Ovary (tissue), 9 donors: ENCODE results near the gene KIAA1217. TPM values are rescaled to one million over a fixed set of nuclear protein-coding genes. Genes with fewer than 3 reads are reported as not detected.

Experiments
- DNase-seq, 5 donors: peaks; one replicate each; pipeline ENCODE4 v3.0.0-alpha.2; 2019 to 2020
- H3K27ac ChIP-seq, 2 donors: fragments of 200-600 bp; one replicate each; pipeline versions ENCODE4 v1.5.1 to v1.8.0; 2019 to 2022
- H3K27me3 ChIP-seq: fragments of 200-600 bp; one replicate; pipeline ENCODE4 v1.8.0; 2022
- H3K36me3 ChIP-seq: fragments of 200-600 bp; sonication (generic); one replicate; pipeline ENCODE4 v1.5.1; 2019
- H3K4me1 ChIP-seq: one replicate; pipeline ENCODE4 v1.8.1; 2013; ENCODE audit warnings: mild to moderate bottlenecking, moderate library complexity; ENCODE audit not compliant: insufficient read depth
- H3K4me3 ChIP-seq: fragments of 200-600 bp; sonication (generic); one replicate; pipeline ENCODE4 v1.5.1; 2017
- H3K9me3 ChIP-seq, 2 donors: fragments of 200-600 bp in 1 of 2; sonication (generic) in 1 of 2; one replicate each; pipeline versions ENCODE4 v1.5.1 to v1.8.1; 2013 to 2019; ENCODE audit warnings: mild to moderate bottlenecking in 1 of 2, moderate library complexity in 1 of 2
- EP300 ChIP-seq: sonication (generic); formaldehyde crosslinking; IDR thresholded peaks from one replicate; pipeline ENCODE4 v1.6.1; 2017; ENCODE audit warnings: antibody characterized with exemption
- POLR2A ChIP-seq: fragments of 450-650 bp; IDR thresholded peaks from one replicate; pipeline ENCODE4 v1.6.1; 2017; ENCODE audit warnings: antibody characterized with exemption, mild to moderate bottlenecking, moderate library complexity
- WGBS, 3 donors: extraction: QIAGEN DNeasy Blood & Tissue Kit in 1 of 3; methylation state at CpG; one replicate each; pipeline versions ENCODE4 v1.1.5 to v1.1.7; 2013 to 2017; 5-methylcytosine and 5-hydroxymethylcytosine counted together
- intact Hi-C, 4 donors: fragments of 100-400 bp; cut with DNase I; formaldehyde crosslinking; loops; one replicate each; pipeline versions ENCODE4 v1.11.0 to v1.15.1; 2022 to 2023
- polyA plus RNA-seq, 2 donors: library from polyadenylated mRNA; stranded (reverse); fragments of 200-250 nt in 1 of 2; fragments of 350-450 nt in 1 of 2; fragmentation: Illumina TruSeq in 1 of 2; extraction: RNeasy Lipid Tissue Mini Kit (QIAGEN cat#74804) in 1 of 2; gene quantifications; one replicate each; pipeline ENCODE4 v1.2.3, GENCODE V29; 2013 to 2014
- total RNA-seq, 7 donors: library from RNA; depleted of rRNA in 2 of 7; stranded (reverse); fragments of >200 nt in 2 of 7; fragmentation: NEBNext Ultra II Directional in 3 of 7; extraction: Animal tissue kit (Norgen Biotek cat#: 25700) in 3 of 7; gene quantifications; one replicate each; pipeline versions ENCODE4 v1.1.0 to v1.2.4, GENCODE V29; 2016 to 2023
- TF ChIP-seq, protein P1 (sequence below), 3 donors: fragments of 450-650 bp in 2 of 3; fragments of 200-600 bp in 1 of 3; IDR thresholded peaks; one replicate each; pipeline versions ENCODE4 v1.5.1 to v1.8.0; 2016 to 2022; ENCODE audit warnings: antibody characterized with exemption in 3 of 3, mild to moderate bottlenecking in 1 of 3
- donor health status: DM: no; HTN: no; CAD: no; lungs with moderate emphysema.
- donor health status: DM: no; HTN: no; CAD: no.
- donor health status: Bipolar disorder and iron deficiency.
- donor health status: DM: yes; HTN: yes; CAD: no.
- donor health status: DM: no; HTN: no; CAD: no.
- donor health status: DM: yes; HTN: yes; CAD: no.

The KIAA1217 gene
- total and polyA plus RNA-seq, 9 donors, result 7.2 to 47.1 (median 23.0) TPM

DNA sequence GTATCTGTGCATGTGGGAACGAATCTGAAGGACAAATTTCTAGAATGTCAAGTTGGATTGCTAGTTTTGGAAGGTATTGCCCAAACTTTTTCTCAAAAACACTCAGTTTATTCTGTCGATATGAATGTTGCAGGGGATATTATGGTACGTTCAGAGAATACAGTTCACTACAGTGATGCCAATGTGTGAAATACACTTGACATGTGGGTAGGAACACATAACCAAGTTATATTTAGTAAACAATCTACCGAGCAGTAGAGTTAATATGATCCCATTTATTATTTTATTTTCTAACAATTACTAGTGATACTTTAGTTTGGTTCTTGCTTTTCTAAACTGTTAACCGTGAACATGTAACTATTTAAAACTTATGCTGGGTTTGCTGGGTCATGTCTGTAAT lies 37.4 kb downstream of the KIAA1217 start:
- 70 to 74% (median 71%) methylated on average over 5 of the region's 5 CpGs for WGBS, 3 donors
- no peak for DNase-seq

DNA sequence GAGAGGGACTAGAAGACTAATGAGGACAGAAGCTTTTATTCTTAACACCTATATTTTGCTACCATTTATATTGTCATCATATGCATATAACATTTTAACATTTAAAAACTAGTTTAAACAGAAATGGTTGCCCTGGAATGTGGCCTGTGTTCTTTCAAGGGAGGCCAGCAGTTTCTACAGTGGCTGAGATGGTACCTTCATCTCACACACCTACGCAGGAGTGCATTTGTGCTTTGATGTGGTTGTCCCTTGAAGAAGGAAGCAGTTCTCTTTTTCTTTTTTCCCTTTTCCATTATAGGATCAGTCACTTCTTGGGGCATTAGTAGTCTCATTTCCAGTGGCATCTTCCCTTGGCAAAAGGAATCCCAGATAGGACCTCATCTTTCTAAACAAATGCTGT lies 38.9 kb downstream of the KIAA1217 start:
- TF ChIP-seq EP300 (no peak), POLR2A (no peak)
- TF ChIP-seq, protein P1, sequence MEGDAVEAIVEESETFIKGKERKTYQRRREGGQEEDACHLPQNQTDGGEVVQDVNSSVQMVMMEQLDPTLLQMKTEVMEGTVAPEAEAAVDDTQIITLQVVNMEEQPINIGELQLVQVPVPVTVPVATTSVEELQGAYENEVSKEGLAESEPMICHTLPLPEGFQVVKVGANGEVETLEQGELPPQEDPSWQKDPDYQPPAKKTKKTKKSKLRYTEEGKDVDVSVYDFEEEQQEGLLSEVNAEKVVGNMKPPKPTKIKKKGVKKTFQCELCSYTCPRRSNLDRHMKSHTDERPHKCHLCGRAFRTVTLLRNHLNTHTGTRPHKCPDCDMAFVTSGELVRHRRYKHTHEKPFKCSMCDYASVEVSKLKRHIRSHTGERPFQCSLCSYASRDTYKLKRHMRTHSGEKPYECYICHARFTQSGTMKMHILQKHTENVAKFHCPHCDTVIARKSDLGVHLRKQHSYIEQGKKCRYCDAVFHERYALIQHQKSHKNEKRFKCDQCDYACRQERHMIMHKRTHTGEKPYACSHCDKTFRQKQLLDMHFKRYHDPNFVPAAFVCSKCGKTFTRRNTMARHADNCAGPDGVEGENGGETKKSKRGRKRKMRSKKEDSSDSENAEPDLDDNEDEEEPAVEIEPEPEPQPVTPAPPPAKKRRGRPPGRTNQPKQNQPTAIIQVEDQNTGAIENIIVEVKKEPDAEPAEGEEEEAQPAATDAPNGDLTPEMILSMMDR (IDR thresholded peaks at IDR 0.05), result no peak
- no peak for DNase-seq
- Histone ChIP-seq H3K4me3 (no peak overlapping the region), H3K9me3 (no peaks in the 10 kb centered on the region), H3K4me1 (peaks cover 2% of the 10 kb centered on the region), H3K36me3 (no peaks in the 10 kb centered on the region), H3K27ac (no peak overlapping the region), H3K27me3 (no peaks in the 10 kb centered on the region)
- WGBS, 3 donors, result 42 to 98% (median 97%) methylated on average over 1 of the region's 1 CpG
- intact Hi-C loops, result no loop called here

More for the DNA sequence above, 37.4 kb downstream of the KIAA1217 start:
- intact Hi-C loops, result no loop called here
- TF ChIP-seq POLR2A, result no peak
- TF ChIP-seq EP300, result no peak
- TF ChIP-seq, protein P1 (IDR thresholded peaks at IDR 0.05), result no peak
- no peaks in the 10 kb centered on the region for H3K9me3 ChIP-seq
- H3K4me3 ChIP-seq, result no peak overlapping the region
- no peak overlapping the region for H3K27ac ChIP-seq
- H3K27me3 ChIP-seq, result no peaks in the 10 kb centered on the region
- peaks cover 4% of the 10 kb centered on the region for H3K4me1 ChIP-seq
- H3K36me3 ChIP-seq, result no peaks in the 10 kb centered on the region

DNA sequence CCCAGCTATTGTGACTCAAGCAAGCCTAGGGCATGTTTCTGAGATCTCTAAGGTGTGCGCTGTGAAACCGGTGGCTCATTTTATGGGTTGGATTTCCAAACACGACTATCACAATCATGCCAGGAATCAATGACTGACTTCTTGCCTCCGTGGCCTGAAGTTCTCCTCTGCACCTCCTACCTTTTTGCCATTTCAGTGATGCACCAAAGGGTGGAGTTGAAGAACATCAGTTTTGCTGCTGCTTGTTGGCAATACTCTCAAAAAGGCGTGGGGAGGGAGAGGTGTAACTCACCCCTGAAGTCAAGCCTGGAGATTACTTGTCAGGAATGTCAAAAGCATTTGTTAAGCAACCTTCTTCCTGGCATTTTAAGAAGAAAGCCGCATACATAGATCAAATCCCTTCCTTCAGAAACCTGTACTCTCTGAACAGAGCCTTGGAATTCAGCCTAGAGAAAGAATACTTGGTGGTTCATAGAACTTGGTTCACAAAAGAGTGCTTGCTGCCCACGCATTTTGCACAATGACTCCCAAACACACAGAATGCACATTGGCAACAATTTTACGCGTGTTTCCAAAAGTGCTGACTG lies 41.0 kb downstream of the KIAA1217 start:
- Histone ChIP-seq H3K9me3 (no peaks in the 10 kb centered on the region), H3K4me1 (peaks cover 2% of the 10 kb centered on the region), H3K27me3 (no peaks in the 10 kb centered on the region), H3K27ac (no peak overlapping the region), H3K4me3 (no peak overlapping the region), H3K36me3 (no peaks in the 10 kb centered on the region)
- 51 to 61% (median 53%) methylated on average over 9 of the region's 9 CpGs for WGBS, 3 donors
- no peak for DNase-seq
- no peak for TF ChIP-seq POLR2A
- TF ChIP-seq EP300, result no peak
- intact Hi-C loops, result no loop called here

DNA sequence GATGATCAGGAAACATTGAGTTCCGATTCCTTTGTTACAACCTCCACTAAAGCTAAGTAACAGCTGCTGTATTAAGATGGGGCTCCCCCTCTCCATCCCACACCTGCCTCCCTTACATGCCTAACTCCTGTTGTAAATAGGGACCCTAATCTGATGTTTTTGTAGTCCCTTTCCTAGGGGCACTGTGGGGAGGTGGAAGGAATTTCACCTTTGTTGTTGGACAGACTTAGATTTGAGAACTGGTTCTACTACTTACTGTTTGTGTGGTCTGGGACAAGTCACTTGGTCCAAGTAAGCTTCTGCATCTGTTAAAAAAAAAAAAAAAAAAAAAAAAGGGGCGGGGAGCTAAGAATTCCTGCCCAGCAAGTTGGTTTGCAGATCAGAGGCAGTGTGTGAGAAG lies 42.6 kb downstream of the KIAA1217 start:
- Histone ChIP-seq H3K27me3 (no peaks in the 10 kb centered on the region), H3K4me1 (peaks cover 3% of the 10 kb centered on the region), H3K36me3 (no peaks in the 10 kb centered on the region), H3K27ac (no peak overlapping the region), H3K9me3 (no peaks in the 10 kb centered on the region), H3K4me3 (no peak overlapping the region)
- intact Hi-C loops, result no loop called here
- TF ChIP-seq POLR2A (no peak), EP300 (no peak)
- TF ChIP-seq, protein P1 (IDR thresholded peaks at IDR 0.05), result no peak
- 83 to 90% (median 84%) methylated on average over 2 of the region's 2 CpGs for WGBS, 3 donors
- no peak for DNase-seq

DNA sequence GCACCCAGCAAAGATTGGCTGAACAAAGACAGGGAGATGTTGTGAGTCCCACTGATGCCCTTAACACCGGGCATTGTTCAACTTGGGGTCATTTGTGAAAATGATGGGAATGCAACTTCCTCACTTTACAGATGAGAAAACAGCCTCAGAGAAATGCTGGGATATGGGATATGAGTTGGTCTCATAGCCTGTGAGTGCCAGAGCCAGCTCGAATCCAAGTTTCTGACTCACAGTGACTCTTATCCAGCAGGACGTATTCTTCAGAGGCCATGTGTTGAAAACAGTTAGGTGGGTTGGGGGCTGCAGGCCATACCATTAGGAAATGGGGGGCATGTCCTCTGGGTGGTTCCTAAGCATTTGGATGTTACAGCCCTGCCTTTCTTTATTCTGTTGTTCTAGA lies 45.2 kb downstream of the KIAA1217 start:
- peaks cover 3% of the 10 kb centered on the region for H3K4me1 ChIP-seq
- H3K27ac ChIP-seq, result no peak overlapping the region
- intact Hi-C loops, result no loop called here
- no peak for DNase-seq
- no peaks in the 10 kb centered on the region for H3K36me3 ChIP-seq
- H3K4me3 ChIP-seq, result no peak overlapping the region
- 56 to 82% (median 70%) methylated on average over 3 of the region's 3 CpGs for WGBS, 3 donors
- TF ChIP-seq EP300, result no peak
- TF ChIP-seq, protein P1 (IDR thresholded peaks at IDR 0.05), result no peak
- no peak for TF ChIP-seq POLR2A
- H3K27me3 ChIP-seq, result no peaks in the 10 kb centered on the region
- no peaks in the 10 kb centered on the region for H3K9me3 ChIP-seq
